DOHH2 (cell line): ENCODE results near the gene CD207.

ENCODE experiments used
- H3F3A ChIP-seq: fragments of 200-600 bp; sonication (generic), shearing (Covaris generic); 2 replicates; pipeline ENCODE4 v1.6.0; 2016; ENCODE audit warnings: antibody characterized with exemption, mild to moderate bottlenecking; ENCODE audit not compliant: control insufficient read depth, insufficient read depth
- H3K27ac ChIP-seq: fragments of 200-600 bp; sonication (generic); 2 replicates; pipeline ENCODE4 v1.5.1; 2014; ENCODE audit warnings: low read depth, mild to moderate bottlenecking, low read length, moderate library complexity
- H3K27me3 ChIP-seq: fragments of 200-600 bp; sonication (generic); 2 replicates; pipeline ENCODE4 v1.6.1; 2014; ENCODE audit warnings: mild to moderate bottlenecking, low read length, mixed read lengths; ENCODE audit not compliant: control insufficient read depth
- H3K36me3 ChIP-seq: fragments of 200-600 bp; sonication (generic); 2 replicates; pipeline ENCODE4 v1.6.1; 2014; ENCODE audit warnings: mild to moderate bottlenecking, low read length, moderate library complexity, mixed read lengths; ENCODE audit not compliant: control insufficient read depth
- H3K4me1 ChIP-seq: fragments of 200-600 bp; sonication (generic); 2 replicates; pipeline ENCODE4 v1.6.1; 2014; ENCODE audit warnings: mild to moderate bottlenecking, low read length, mixed read lengths; ENCODE audit not compliant: control insufficient read depth
- H3K4me2 ChIP-seq: fragments of 200-600 bp; sonication (generic); 2 replicates; pipeline ENCODE4 v1.6.0; 2014; ENCODE audit warnings: mild to moderate bottlenecking, low read length, moderate library complexity
- H3K4me3 ChIP-seq: fragments of 200-600 bp; sonication (generic); 2 replicates; pipeline ENCODE4 v1.5.1; 2014; ENCODE audit warnings: mild to moderate bottlenecking, low read length, mixed read lengths
- H3K79me2 ChIP-seq: fragments of 200-600 bp; sonication (generic); 2 replicates; pipeline ENCODE4 v1.6.1; 2014; ENCODE audit warnings: mild to moderate bottlenecking, low read length, mixed read lengths; ENCODE audit not compliant: control insufficient read depth
- H3K9me2 ChIP-seq: fragments of 200-600 bp; sonication (generic); replicated peaks from 2 replicates; pipeline ENCODE4 v1.6.1; 2014; ENCODE audit warnings: mild to moderate bottlenecking, low read length, mixed read lengths; ENCODE audit not compliant: control insufficient read depth
- H3K9me3 ChIP-seq: fragments of 200-600 bp; sonication (generic); 2 replicates; pipeline ENCODE4 v1.6.1; 2014; ENCODE audit warnings: antibody characterized with exemption, low read length, mixed read lengths; ENCODE audit not compliant: control insufficient read depth, insufficient read depth
- H4K20me1 ChIP-seq: fragments of 200-600 bp; sonication (generic); 2 replicates; pipeline ENCODE4 v1.6.0; 2014; ENCODE audit warnings: low read depth, mild to moderate bottlenecking, antibody characterized with exemption, low read length, moderate library complexity; ENCODE audit not compliant: control insufficient read depth, insufficient read depth
- EZH2phosphoT487 ChIP-seq: fragments of 200-600 bp; sonication (generic); IDR thresholded peaks from 2 replicates; pipeline ENCODE4 v1.6.1; 2017; ENCODE audit warnings: borderline replicate concordance, mild to moderate bottlenecking, antibody characterized with exemption, low read length, moderate library complexity, mixed read lengths
- TF ChIP-seq, protein P1 (sequence below): fragments of 200-600 bp; sonication (generic); IDR thresholded peaks from one replicate; pipeline ENCODE4 v1.5.1; 2014; ENCODE audit warnings: antibody characterized with exemption, mild to moderate bottlenecking, low read depth, low read length; ENCODE audit not compliant: poor library complexity, severe bottlenecking

The CD207 gene

DNA sequence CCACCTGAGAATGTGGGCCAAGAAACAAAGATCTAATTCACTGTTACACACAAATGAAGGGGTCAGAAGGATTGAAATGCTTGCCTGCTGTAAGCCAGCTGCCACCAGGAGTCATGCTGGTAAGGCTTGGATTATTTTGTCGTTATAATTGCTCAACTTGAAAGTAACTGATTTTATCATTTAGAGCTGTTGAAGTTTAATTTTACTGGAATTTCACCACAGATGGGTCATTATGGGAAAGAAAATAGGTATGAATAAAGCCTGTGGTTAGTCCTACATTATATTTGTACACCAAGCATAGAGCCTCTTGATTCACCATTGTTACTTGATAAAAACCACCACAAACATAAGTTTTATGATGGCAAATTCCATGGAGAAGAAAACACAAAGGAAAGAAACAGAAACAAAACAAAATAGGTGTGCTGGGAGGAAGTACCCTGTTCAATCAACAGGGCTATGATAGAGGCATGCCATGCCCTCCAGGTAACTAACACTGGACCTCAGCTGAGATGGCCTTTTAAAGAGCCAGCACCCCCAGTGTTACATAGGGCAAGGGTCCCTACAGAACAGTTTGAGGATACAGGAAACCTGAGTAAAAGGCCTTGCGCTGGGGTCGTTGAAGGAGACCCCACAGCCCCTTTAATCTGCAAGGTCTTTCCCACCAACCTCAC is 18.2 kb downstream of the CD207 start:
- Histone ChIP-seq H3K79me2 (no peaks in the 10 kb centered on the region), H3F3A (no peaks in the 10 kb centered on the region), H3K36me3 (no peaks in the 10 kb centered on the region), H3K27me3 (peaks cover 15% of the 10 kb centered on the region), H3K4me3 (no peak overlapping the region), H3K4me1 (no peaks in the 10 kb centered on the region), H3K4me2 (no peak overlapping the region), H3K27ac (no peak overlapping the region), H4K20me1 (no peaks in the 10 kb centered on the region), H3K9me2 (no peaks in the 10 kb centered on the region), H3K9me3 (no peaks in the 10 kb centered on the region)
- TF ChIP-seq, protein P1, sequence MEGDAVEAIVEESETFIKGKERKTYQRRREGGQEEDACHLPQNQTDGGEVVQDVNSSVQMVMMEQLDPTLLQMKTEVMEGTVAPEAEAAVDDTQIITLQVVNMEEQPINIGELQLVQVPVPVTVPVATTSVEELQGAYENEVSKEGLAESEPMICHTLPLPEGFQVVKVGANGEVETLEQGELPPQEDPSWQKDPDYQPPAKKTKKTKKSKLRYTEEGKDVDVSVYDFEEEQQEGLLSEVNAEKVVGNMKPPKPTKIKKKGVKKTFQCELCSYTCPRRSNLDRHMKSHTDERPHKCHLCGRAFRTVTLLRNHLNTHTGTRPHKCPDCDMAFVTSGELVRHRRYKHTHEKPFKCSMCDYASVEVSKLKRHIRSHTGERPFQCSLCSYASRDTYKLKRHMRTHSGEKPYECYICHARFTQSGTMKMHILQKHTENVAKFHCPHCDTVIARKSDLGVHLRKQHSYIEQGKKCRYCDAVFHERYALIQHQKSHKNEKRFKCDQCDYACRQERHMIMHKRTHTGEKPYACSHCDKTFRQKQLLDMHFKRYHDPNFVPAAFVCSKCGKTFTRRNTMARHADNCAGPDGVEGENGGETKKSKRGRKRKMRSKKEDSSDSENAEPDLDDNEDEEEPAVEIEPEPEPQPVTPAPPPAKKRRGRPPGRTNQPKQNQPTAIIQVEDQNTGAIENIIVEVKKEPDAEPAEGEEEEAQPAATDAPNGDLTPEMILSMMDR = no peak
- TF ChIP-seq EZH2phosphoT487 = no peak

DNA sequence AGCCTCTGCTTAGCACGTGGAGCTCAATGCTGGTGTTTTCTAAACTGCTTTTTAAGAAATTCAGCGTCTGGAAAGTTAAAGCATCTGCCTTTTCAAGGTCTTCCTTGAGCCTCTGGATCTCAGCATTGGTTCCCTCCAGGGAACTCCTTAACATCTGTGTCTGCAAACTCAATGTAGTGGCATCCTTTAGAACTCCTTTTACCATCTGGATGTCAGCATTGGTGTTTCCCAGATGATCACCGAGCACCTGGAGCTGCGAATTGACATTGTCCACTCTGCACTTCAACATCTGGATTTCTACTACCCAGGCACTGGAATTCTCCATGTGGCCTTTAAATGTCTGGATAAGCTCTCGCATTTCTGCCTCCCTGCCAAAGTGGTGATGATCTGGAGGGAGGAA is 18.9 kb downstream of the CD207 start:
- H3F3A ChIP-seq = no peaks in the 10 kb centered on the region
- H4K20me1 ChIP-seq = no peaks in the 10 kb centered on the region
- TF ChIP-seq, protein P1 = no peak
- no peak for TF ChIP-seq EZH2phosphoT487
- H3K79me2 ChIP-seq = no peaks in the 10 kb centered on the region
- H3K9me2 ChIP-seq = no peaks in the 10 kb centered on the region
- H3K9me3 ChIP-seq = no peaks in the 10 kb centered on the region
- H3K27ac ChIP-seq = no peak overlapping the region
- no peaks in the 10 kb centered on the region for H3K4me1 ChIP-seq
- H3K27me3 ChIP-seq = peaks cover 15% of the 10 kb centered on the region
- H3K4me3 ChIP-seq = no peak overlapping the region
- H3K36me3 ChIP-seq = no peaks in the 10 kb centered on the region
- no peak overlapping the region for H3K4me2 ChIP-seq

DNA sequence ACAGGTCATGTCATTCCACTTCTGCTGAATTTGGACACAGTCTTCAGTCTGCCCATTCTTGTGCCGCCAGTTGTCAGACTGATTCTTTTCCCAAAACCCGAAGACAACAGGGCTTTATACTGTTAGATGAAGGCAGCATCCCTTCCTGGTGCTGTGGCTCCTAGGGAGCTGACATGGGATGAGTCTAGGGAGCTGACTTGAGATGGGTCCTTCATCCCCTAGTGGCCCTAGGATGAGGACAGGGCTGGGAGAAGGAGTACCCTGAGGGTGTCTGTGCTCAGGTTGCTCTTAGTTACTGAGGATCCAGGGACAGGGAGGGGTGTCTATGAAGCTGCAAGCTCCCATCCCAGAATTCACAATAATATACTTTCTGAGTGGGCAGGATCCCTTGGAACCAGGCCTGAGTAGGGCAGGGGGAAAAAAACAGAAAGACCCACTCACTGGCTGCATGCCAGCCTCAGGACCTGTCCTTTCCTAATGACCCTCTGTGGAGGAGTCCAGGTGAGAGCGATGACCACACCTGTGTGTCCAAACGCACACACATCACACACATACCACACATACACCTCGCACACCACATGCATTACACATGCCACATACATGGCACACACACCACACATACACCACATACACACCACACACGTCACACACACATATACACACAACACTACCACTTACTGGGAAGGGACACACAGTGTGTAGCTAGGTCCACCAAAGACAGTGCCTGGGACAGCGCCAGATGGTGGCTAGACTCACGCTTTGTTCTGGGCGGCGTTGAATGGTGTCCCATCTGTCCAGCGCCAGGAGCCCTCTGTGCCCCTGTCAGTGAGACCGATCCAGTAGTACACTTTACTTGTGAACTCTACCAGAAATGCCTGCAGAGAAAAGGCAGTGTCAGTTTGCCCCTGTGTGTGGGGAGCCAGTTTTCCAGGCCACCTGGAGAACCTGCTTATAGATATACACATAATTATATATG is 26.3 kb downstream of the CD207 start:
- no peaks in the 10 kb centered on the region for H3K9me3 ChIP-seq
- no peaks in the 10 kb centered on the region for H4K20me1 ChIP-seq
- no peaks in the 10 kb centered on the region for H3K27me3 ChIP-seq
- no peak overlapping the region for H3K27ac ChIP-seq
- TF ChIP-seq EZH2phosphoT487 = no peak
- H3K4me3 ChIP-seq = no peak overlapping the region
- no peak overlapping the region for H3K4me2 ChIP-seq
- H3K4me1 ChIP-seq = no peaks in the 10 kb centered on the region
- no peaks in the 10 kb centered on the region for H3F3A ChIP-seq
- H3K9me2 ChIP-seq = no peaks in the 10 kb centered on the region
- no peaks in the 10 kb centered on the region for H3K79me2 ChIP-seq
- H3K36me3 ChIP-seq = no peaks in the 10 kb centered on the region

DNA sequence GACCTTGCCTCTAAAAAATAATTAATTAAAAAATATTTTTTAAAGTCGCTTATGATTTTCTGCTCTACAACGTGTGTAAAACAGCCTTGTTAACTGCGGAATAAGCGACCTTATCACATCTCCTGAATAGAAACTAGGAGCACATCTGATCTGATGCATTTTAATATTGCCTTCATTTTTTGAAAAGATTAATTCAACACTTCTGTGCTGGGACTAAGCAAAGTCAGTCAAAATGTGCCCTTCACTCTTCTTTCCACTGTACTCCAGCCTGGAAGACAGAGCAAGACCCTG is 27.8 kb downstream of the CD207 start:
- H3K4me1 ChIP-seq = no peaks in the 10 kb centered on the region
- no peak overlapping the region for H3K4me3 ChIP-seq
- no peaks in the 10 kb centered on the region for H3K36me3 ChIP-seq
- H3K9me2 ChIP-seq = no peaks in the 10 kb centered on the region
- H3K79me2 ChIP-seq = no peaks in the 10 kb centered on the region
- H3K4me2 ChIP-seq = no peak overlapping the region
- H3K27me3 ChIP-seq = no peaks in the 10 kb centered on the region
- no peak overlapping the region for H3K27ac ChIP-seq
- no peaks in the 10 kb centered on the region for H3K9me3 ChIP-seq
- H3F3A ChIP-seq = no peaks in the 10 kb centered on the region
- TF ChIP-seq EZH2phosphoT487 = no peak
- TF ChIP-seq, protein P1 = no peak
- H4K20me1 ChIP-seq = no peaks in the 10 kb centered on the region
